Measurements from ENCODE around the gene AGAP1.

DNA sequence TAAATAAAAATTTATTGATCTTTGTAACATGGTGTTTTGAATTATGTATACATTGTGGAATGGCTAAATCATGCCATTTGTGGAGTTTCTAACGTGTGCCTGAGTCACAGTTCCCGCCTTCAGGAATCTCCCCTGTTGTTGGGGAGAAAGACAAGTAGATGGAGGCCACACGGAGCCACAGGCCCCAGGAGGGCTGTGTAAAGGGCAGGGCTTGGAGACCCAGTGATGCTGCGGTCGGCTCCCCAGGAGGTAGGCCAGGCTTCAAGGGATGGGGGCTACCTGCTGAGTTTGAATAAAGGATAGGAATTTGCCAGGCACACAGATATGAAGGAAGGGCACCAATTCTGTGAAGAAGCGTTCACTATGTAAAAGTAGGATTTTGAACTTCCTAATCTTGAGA lies 417.3 kb downstream of the AGAP1 start:
- no peak for TF ChIP-seq CTCF (IDR thresholded peaks at IDR 0.05)
- TF ChIP-seq POLR2A (IDR thresholded peaks at IDR 0.05): no peak
